ENCODE data around the gene RPP25L. TPM values are rescaled to one million over a fixed set of nuclear protein-coding genes. Genes with fewer than 3 reads are reported as not detected.

The RPP25L gene
- total RNA-seq, 2 donors from 2014 or later = 19.3 to 22.4 TPM

- 93 to 100% methylated on average over 3 to 14 of the region's 14 CpGs for WGBS, 2 experiments (ENCODE audit: insufficient coverage in 1 of 2, insufficient read length in 1 of 2)
- Histone ChIP-seq H3K9ac (ENCODE audit: extremely low read depth, low read length, poor library complexity, severe bottlenecking) (no peak overlapping the region), H3K9me3 (ENCODE audit: control insufficient read depth, low read length) (no peaks in the 10 kb centered on the region), H3K27me3 (ENCODE audit: control insufficient read depth, insufficient read depth, low read length, poor library complexity, severe bottlenecking) (peaks cover 19% of the 10 kb centered on the region), H3K36me3 (ENCODE audit: control insufficient read depth, insufficient read depth, low read length) (no peaks in the 10 kb centered on the region), H3K4me1 (ENCODE audit: control insufficient read depth, insufficient read depth, low read length) (no peaks in the 10 kb centered on the region), H3K4me3 (ENCODE audit: low read length) (no peak overlapping the region), H3K27ac (ENCODE audit: low read depth, low read length) (no peak overlapping the region)
- H3K27ac Mint-ChIP-seq = no peak overlapping the region
- peaks cover 35% of the 10 kb centered on the region for H3K27me3 Mint-ChIP-seq (ENCODE audit: insufficient read depth)
- no peak for DNase-seq
- no peaks in the 10 kb centered on the region for H3K9me3 Mint-ChIP-seq
- no peak for TF ChIP-seq CTCF (conservative IDR thresholded peaks at IDR 0.05)
- no peak overlapping the region for H3K4me3 Mint-ChIP-seq
- peaks cover 11% of the 10 kb centered on the region for H3K36me3 Mint-ChIP-seq (ENCODE audit: low read depth)
- H3K4me1 Mint-ChIP-seq = peaks cover 19% of the 10 kb centered on the region
These were observed 23.7 kb upstream of the RPP25L start for GRCh38 chr9:34635556-34635955.

GRCh38 chr9:34634551-34635248 is 22.8 kb upstream of the RPP25L start:
- no peaks in the 10 kb centered on the region for H3K36me3 ChIP-seq (ENCODE audit: control insufficient read depth, insufficient read depth, low read length)
- Mint-ChIP-seq H3K27me3 (ENCODE audit: insufficient read depth) (peaks cover 43% of the 10 kb centered on the region), H3K36me3 (ENCODE audit: low read depth) (peaks cover 11% of the 10 kb centered on the region), H3K4me1 (peaks cover 24% of the 10 kb centered on the region), H3K27ac (no peak overlapping the region), H3K4me3 (no peak overlapping the region), H3K9me3 (no peaks in the 10 kb centered on the region)
- H3K9ac ChIP-seq (ENCODE audit: extremely low read depth, low read length, poor library complexity, severe bottlenecking) = no peak overlapping the region
- H3K27ac ChIP-seq (ENCODE audit: low read depth, low read length) = no peak overlapping the region
- no peaks in the 10 kb centered on the region for H3K9me3 ChIP-seq (ENCODE audit: control insufficient read depth, low read length)
- no peaks in the 10 kb centered on the region for H3K4me1 ChIP-seq (ENCODE audit: control insufficient read depth, insufficient read depth, low read length)
- 87% methylated on average over 3 of the region's 3 CpGs; no CpG with 5 or more reads in 1 of the 2 experiments for WGBS, 2 experiments (ENCODE audit: insufficient coverage in 1 of 2, insufficient read length in 1 of 2)
- DNase-seq = no peak
- no peak overlapping the region for H3K4me3 ChIP-seq (ENCODE audit: low read length)
- TF ChIP-seq CTCF (conservative IDR thresholded peaks at IDR 0.05) = no peak
- peaks cover 27% of the 10 kb centered on the region for H3K27me3 ChIP-seq (ENCODE audit: control insufficient read depth, insufficient read depth, low read length, poor library complexity, severe bottlenecking)

- Mint-ChIP-seq H3K27me3 (ENCODE audit: insufficient read depth) (peaks cover 50% of the 10 kb centered on the region), H3K4me3 (no peak overlapping the region), H3K4me1 (peaks cover 28% of the 10 kb centered on the region), H3K9me3 (no peaks in the 10 kb centered on the region), H3K36me3 (ENCODE audit: low read depth) (peaks cover 11% of the 10 kb centered on the region), H3K27ac (no peak overlapping the region)
- WGBS, 2 experiments (ENCODE audit: insufficient coverage in 1 of 2, insufficient read length in 1 of 2) = 22 to 56% methylated on average over 1 to 3 of the region's 3 CpGs
- H3K4me3 ChIP-seq (ENCODE audit: low read length) = no peak overlapping the region
- no peak overlapping the region for H3K9ac ChIP-seq (ENCODE audit: extremely low read depth, low read length, poor library complexity, severe bottlenecking)
- peak; percentile 96 for TF ChIP-seq CTCF (conservative IDR thresholded peaks at IDR 0.05)
- H3K4me1 ChIP-seq (ENCODE audit: control insufficient read depth, insufficient read depth, low read length) = no peaks in the 10 kb centered on the region
- H3K27me3 ChIP-seq (ENCODE audit: control insufficient read depth, insufficient read depth, low read length, poor library complexity, severe bottlenecking) = peaks cover 34% of the 10 kb centered on the region
- DNase-seq = peak; percentile 90
- H3K9me3 ChIP-seq (ENCODE audit: control insufficient read depth, low read length) = no peaks in the 10 kb centered on the region
- no peak overlapping the region for H3K27ac ChIP-seq (ENCODE audit: low read depth, low read length)
- no peaks in the 10 kb centered on the region for H3K36me3 ChIP-seq (ENCODE audit: control insufficient read depth, insufficient read depth, low read length)
These were observed 22.1 kb upstream of the RPP25L start for GRCh38 chr9:34633851-34634550.
